ENCODE data around the gene ROPN1L.

Gene ROPN1L

GRCh38 chr5:10401498-10401897 lies 40.2 kb upstream of the ROPN1L start:
- no peaks in the 10 kb centered on the region for H3K27me3 ChIP-seq (ENCODE audit: insufficient read depth, low read length, poor library complexity)
- no peak overlapping the region for H3K4me3 ChIP-seq (ENCODE audit: low read depth in 1 of 2, low read length in 2 of 2)
- H3K9ac ChIP-seq (ENCODE audit: low read depth, low read length) = no peak overlapping the region
- no peaks in the 10 kb centered on the region for H3K4me1 ChIP-seq (ENCODE audit: insufficient read depth, low read length)
- no peak for DNase-seq
- no peak overlapping the region for H3K4me2 ChIP-seq (ENCODE audit: insufficient read depth, low read length)
- no peak overlapping the region for H2AFZ ChIP-seq (ENCODE audit: low read depth, low read length)
- peaks cover 87% of the 10 kb centered on the region for H3K36me3 ChIP-seq (ENCODE audit: insufficient read depth, low read length)
- no peak for ATAC-seq (ENCODE audit: insufficient read depth, low read depth)
- no peak overlapping the region for H3K27ac ChIP-seq (ENCODE audit: low read length)
- no peaks in the 10 kb centered on the region for H3K9me3 ChIP-seq (ENCODE audit: insufficient read depth, low read length, severe bottlenecking)
- no peaks in the 10 kb centered on the region; the same call in 1 of the 2 replicates for H3K79me2 ChIP-seq (ENCODE audit: insufficient read depth, low read length)
- TF ChIP-seq EZH2 (IDR thresholded peaks at IDR 0.05; ENCODE audit: borderline replicate concordance, low read depth, low read length, severe bottlenecking) (no peak), CTCF (IDR thresholded peaks at IDR 0.05; ENCODE audit: borderline replicate concordance, extremely low read depth, low read length, poor library complexity, severe bottlenecking) (no peak)
- H4K20me1 ChIP-seq (ENCODE audit: insufficient read depth, low read length) = no peaks in the 10 kb centered on the region

GRCh38 chr5:10403829-10404228 lies 37.9 kb upstream of the ROPN1L start:
- Histone ChIP-seq H3K27ac (ENCODE audit: low read length) (no peak overlapping the region), H4K20me1 (ENCODE audit: insufficient read depth, low read length) (no peaks in the 10 kb centered on the region), H3K9me3 (ENCODE audit: insufficient read depth, low read length, severe bottlenecking) (no peaks in the 10 kb centered on the region), H3K36me3 (ENCODE audit: insufficient read depth, low read length) (peaks cover 89% of the 10 kb centered on the region), H3K27me3 (ENCODE audit: insufficient read depth, low read length, poor library complexity) (no peaks in the 10 kb centered on the region), H3K4me2 (ENCODE audit: insufficient read depth, low read length) (no peak overlapping the region), H3K9ac (ENCODE audit: low read depth, low read length) (no peak overlapping the region), H3K4me3 (ENCODE audit: low read depth in 1 of 2, low read length in 2 of 2) (no peak overlapping the region), H3K79me2 (ENCODE audit: insufficient read depth, low read length) (no peaks in the 10 kb centered on the region; the same call in 1 of the 2 replicates), H2AFZ (ENCODE audit: low read depth, low read length) (no peak overlapping the region), H3K4me1 (ENCODE audit: insufficient read depth, low read length) (no peaks in the 10 kb centered on the region)
- ATAC-seq (ENCODE audit: insufficient read depth, low read depth) = no peak
- TF ChIP-seq EZH2 (IDR thresholded peaks at IDR 0.05; ENCODE audit: borderline replicate concordance, low read depth, low read length, severe bottlenecking) (no peak), CTCF (IDR thresholded peaks at IDR 0.05; ENCODE audit: borderline replicate concordance, extremely low read depth, low read length, poor library complexity, severe bottlenecking) (no peak)
- DNase-seq = no peak

- Histone ChIP-seq H3K4me1 (ENCODE audit: insufficient read depth, low read length) (no peaks in the 10 kb centered on the region), H3K4me3 (ENCODE audit: low read depth in 1 of 2, low read length in 2 of 2) (no peak overlapping the region), H3K27me3 (ENCODE audit: insufficient read depth, low read length, poor library complexity) (no peaks in the 10 kb centered on the region), H3K79me2 (ENCODE audit: insufficient read depth, low read length) (no peaks in the 10 kb centered on the region; the same call in 1 of the 2 replicates), H3K9me3 (ENCODE audit: insufficient read depth, low read length, severe bottlenecking) (no peaks in the 10 kb centered on the region), H3K27ac (ENCODE audit: low read length) (no peak overlapping the region), H4K20me1 (ENCODE audit: insufficient read depth, low read length) (no peaks in the 10 kb centered on the region), H3K4me2 (ENCODE audit: insufficient read depth, low read length) (no peak overlapping the region), H2AFZ (ENCODE audit: low read depth, low read length) (no peak overlapping the region), H3K9ac (ENCODE audit: low read depth, low read length) (no peak overlapping the region), H3K36me3 (ENCODE audit: insufficient read depth, low read length) (peaks cover 93% of the 10 kb centered on the region)
- DNase-seq (no peak), ATAC-seq (ENCODE audit: insufficient read depth, low read depth) (no peak)
- TF ChIP-seq CTCF (IDR thresholded peaks at IDR 0.05; ENCODE audit: borderline replicate concordance, extremely low read depth, low read length, poor library complexity, severe bottlenecking) (no peak), EZH2 (IDR thresholded peaks at IDR 0.05; ENCODE audit: borderline replicate concordance, low read depth, low read length, severe bottlenecking) (no peak)
Observed at GRCh38 chr5:10406651-10407050, 35.0 kb upstream of the ROPN1L start.

GRCh38 chr5:10409504-10409903 lies 32.2 kb upstream of the ROPN1L start:
- H3K4me2 ChIP-seq (ENCODE audit: insufficient read depth, low read length) = no peak overlapping the region
- peaks cover 94% of the 10 kb centered on the region for H3K36me3 ChIP-seq (ENCODE audit: insufficient read depth, low read length)
- no peak overlapping the region for H3K4me3 ChIP-seq (ENCODE audit: low read depth in 1 of 2, low read length in 2 of 2)

More at GRCh38 chr5:10409504-10409903, 32.2 kb upstream of the ROPN1L start:
- H3K4me1 ChIP-seq (ENCODE audit: insufficient read depth, low read length) = no peaks in the 10 kb centered on the region
- DNase-seq (no peak), ATAC-seq (ENCODE audit: insufficient read depth, low read depth) (peak; percentile 57)
- H3K9me3 ChIP-seq (ENCODE audit: insufficient read depth, low read length, severe bottlenecking) = no peaks in the 10 kb centered on the region
- H2AFZ ChIP-seq (ENCODE audit: low read depth, low read length) = no peak overlapping the region
- no peak for TF ChIP-seq EZH2 (IDR thresholded peaks at IDR 0.05; ENCODE audit: borderline replicate concordance, low read depth, low read length, severe bottlenecking)
- no peak for TF ChIP-seq CTCF (IDR thresholded peaks at IDR 0.05; ENCODE audit: borderline replicate concordance, extremely low read depth, low read length, poor library complexity, severe bottlenecking)
- no peaks in the 10 kb centered on the region; the same call in 1 of the 2 replicates for H3K79me2 ChIP-seq (ENCODE audit: insufficient read depth, low read length)
- peaks cover 7% of the 10 kb centered on the region; the same call in 1 of the 2 replicates for H4K20me1 ChIP-seq (ENCODE audit: insufficient read depth, low read length)
- H3K27ac ChIP-seq (ENCODE audit: low read length) = no peak overlapping the region
- H3K27me3 ChIP-seq (ENCODE audit: insufficient read depth, low read length, poor library complexity) = no peaks in the 10 kb centered on the region
- H3K9ac ChIP-seq (ENCODE audit: low read depth, low read length) = no peak overlapping the region

Measured in DND-41 (cell line).